Right atrium auricular region (tissue), 2 donors: ENCODE results near the gene ADSL. TPM values are rescaled to one million over a fixed set of nuclear protein-coding genes. Genes with fewer than 3 reads are reported as not detected.
A peak's percentile ranks its signal among the peaks of the same experiment; 100 is the strongest.

ENCODE experiments used
- DNase-seq: peaks from one replicate; pipeline ENCODE4 v3.0.0-alpha.2; 2019; ENCODE audit warnings: low spot score
- H3K27ac ChIP-seq, 2 donors: fragments of 200-600 bp; sonication (generic); 1 replicate in 1 of 2; 2 replicates in 1 of 2; pipeline ENCODE4 v1.5.1; 2016 to 2019
- H3K27me3 ChIP-seq, 2 donors: fragments of 200-600 bp; sonication (generic); one replicate each; pipeline versions ENCODE4 v1.5.1 to v1.6.0; 2017 to 2019
- H3K36me3 ChIP-seq: fragments of 200-600 bp; sonication (generic); one replicate; pipeline ENCODE4 v1.5.1; 2016
- H3K4me1 ChIP-seq, 2 donors: fragments of 200-600 bp; sonication (generic); one replicate each; pipeline versions ENCODE4 v1.5.1 to v1.6.0; 2017 to 2019
- H3K4me3 ChIP-seq, 2 donors: fragments of 200-600 bp; sonication (generic); 1 replicate in 1 of 2; 2 replicates in 1 of 2; pipeline ENCODE4 v1.5.1; 2017 to 2019; ENCODE audit warnings: mild to moderate bottlenecking in 1 of 2, moderate library complexity in 1 of 2
- H3K9me3 ChIP-seq, 2 donors: fragments of 200-600 bp; sonication (generic); one replicate each; pipeline ENCODE4 v1.5.1; 2019
- total RNA-seq, 2 donors: library from RNA; depleted of rRNA; stranded (reverse); fragments of >200 nt; gene quantifications; one replicate each; pipeline ENCODE4 v1.1.0, GENCODE V29; 2016
- TF ChIP-seq, protein P1 (sequence below), 2 donors: fragments of 200-600 bp; sonication (generic); IDR thresholded peaks; one replicate each; pipeline ENCODE4 v1.5.1; 2019; ENCODE audit warnings: antibody characterized with exemption in 2 of 2

The ADSL gene
- total RNA-seq, 2 donors from 2014 or later: 41.8 to 69.9 TPM

GRCh38 chr22:40335358-40335757 lies 10.9 kb upstream of the ADSL start:
- TF ChIP-seq, protein P1, sequence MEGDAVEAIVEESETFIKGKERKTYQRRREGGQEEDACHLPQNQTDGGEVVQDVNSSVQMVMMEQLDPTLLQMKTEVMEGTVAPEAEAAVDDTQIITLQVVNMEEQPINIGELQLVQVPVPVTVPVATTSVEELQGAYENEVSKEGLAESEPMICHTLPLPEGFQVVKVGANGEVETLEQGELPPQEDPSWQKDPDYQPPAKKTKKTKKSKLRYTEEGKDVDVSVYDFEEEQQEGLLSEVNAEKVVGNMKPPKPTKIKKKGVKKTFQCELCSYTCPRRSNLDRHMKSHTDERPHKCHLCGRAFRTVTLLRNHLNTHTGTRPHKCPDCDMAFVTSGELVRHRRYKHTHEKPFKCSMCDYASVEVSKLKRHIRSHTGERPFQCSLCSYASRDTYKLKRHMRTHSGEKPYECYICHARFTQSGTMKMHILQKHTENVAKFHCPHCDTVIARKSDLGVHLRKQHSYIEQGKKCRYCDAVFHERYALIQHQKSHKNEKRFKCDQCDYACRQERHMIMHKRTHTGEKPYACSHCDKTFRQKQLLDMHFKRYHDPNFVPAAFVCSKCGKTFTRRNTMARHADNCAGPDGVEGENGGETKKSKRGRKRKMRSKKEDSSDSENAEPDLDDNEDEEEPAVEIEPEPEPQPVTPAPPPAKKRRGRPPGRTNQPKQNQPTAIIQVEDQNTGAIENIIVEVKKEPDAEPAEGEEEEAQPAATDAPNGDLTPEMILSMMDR (IDR thresholded peaks at IDR 0.05): no peak
- Histone ChIP-seq H3K27me3 (no peaks in the 10 kb centered on the region), H3K36me3 (peaks cover 7% of the 10 kb centered on the region), H3K4me1 (no peaks in the 10 kb centered on the region), H3K9me3 (no peaks in the 10 kb centered on the region), H3K27ac (no peak overlapping the region), H3K4me3 (no peak overlapping the region)
- DNase-seq: no peak

DNA sequence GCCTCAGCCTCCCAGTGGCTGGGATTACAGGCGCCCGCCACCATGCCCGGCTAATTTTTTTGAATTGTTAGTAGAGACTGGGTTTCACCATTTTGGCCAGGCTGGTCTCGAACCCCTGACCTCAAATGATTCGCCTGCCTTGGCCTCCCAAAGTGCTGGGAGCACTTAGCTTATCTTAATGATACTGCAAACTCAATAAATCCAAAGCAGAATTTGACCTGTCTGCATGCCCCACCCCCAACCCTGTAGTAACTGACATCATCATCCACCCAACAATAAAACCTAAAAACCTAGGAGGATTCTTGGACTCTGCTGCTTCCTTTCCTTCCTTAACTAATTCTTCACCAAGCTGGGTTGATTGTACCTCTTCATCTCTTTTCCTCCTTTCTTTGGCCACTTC lies 6.3 kb upstream of the ADSL start:
- H3K4me1 ChIP-seq: no peaks in the 10 kb centered on the region
- DNase-seq: no peak
- H3K27me3 ChIP-seq: no peaks in the 10 kb centered on the region
- no peaks in the 10 kb centered on the region for H3K36me3 ChIP-seq
- no peaks in the 10 kb centered on the region for H3K9me3 ChIP-seq
- H3K27ac ChIP-seq: no peak overlapping the region
- TF ChIP-seq, protein P1 (IDR thresholded peaks at IDR 0.05): no peak
- no peak overlapping the region for H3K4me3 ChIP-seq

DNA sequence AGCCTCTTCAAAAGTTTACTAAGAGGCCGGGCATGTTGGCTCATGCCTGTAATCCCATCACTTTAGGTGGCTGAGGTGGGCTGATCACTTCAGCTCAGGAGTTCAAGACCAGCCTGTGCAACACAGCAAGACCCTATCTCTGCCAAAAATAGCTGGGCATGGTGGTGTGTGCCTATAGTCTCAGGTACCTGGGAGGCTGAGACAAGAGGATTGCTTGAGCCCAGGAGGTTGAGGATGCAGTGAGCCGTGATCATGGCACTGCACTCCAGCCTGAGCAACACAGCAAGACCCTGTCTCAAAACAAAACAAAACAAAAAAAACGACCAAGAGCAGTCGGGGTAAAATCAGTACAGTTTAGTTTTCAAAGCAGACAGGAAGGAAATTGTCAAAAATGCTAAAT lies 4.7 kb upstream of the ADSL start:
- no peaks in the 10 kb centered on the region for H3K36me3 ChIP-seq
- TF ChIP-seq, protein P1 (IDR thresholded peaks at IDR 0.05): no peak
- DNase-seq: no peak
- no peaks in the 10 kb centered on the region for H3K27me3 ChIP-seq
- H3K4me3 ChIP-seq: no peak overlapping the region
- H3K9me3 ChIP-seq: no peaks in the 10 kb centered on the region
- H3K4me1 ChIP-seq: peaks cover 0 to 8% of the 10 kb centered on the region in 2 donors
- no peak overlapping the region for H3K27ac ChIP-seq

DNA sequence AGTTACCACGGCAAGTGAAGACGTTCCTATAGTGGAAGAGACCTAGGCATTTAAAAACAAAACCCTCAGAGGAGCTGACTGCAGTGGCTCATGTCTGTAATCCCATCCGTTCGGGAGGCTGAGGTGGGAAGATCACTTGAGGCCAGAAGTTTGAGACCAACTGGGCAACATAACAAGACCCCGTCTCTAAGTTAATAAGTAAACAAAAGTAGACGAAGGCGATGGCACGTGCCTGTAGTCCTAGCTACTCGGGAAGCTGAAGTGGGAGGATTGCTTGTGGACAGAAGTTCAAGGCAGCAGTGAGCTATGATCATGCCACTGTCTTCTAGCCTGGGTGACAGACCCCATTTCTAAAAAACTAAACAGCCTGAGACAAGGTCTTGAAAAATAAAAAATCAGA lies 3.8 kb upstream of the ADSL start:
- no peak for DNase-seq
- H3K4me1 ChIP-seq: peaks cover 0 to 16% of the 10 kb centered on the region in 2 donors
- TF ChIP-seq, protein P1 (IDR thresholded peaks at IDR 0.05): no peak
- no peaks in the 10 kb centered on the region for H3K9me3 ChIP-seq
- no peak overlapping the region for H3K27ac ChIP-seq
- H3K4me3 ChIP-seq: no peak overlapping the region
- H3K27me3 ChIP-seq: no peaks in the 10 kb centered on the region
- H3K36me3 ChIP-seq: peaks cover under 1% of the 10 kb centered on the region

DNA sequence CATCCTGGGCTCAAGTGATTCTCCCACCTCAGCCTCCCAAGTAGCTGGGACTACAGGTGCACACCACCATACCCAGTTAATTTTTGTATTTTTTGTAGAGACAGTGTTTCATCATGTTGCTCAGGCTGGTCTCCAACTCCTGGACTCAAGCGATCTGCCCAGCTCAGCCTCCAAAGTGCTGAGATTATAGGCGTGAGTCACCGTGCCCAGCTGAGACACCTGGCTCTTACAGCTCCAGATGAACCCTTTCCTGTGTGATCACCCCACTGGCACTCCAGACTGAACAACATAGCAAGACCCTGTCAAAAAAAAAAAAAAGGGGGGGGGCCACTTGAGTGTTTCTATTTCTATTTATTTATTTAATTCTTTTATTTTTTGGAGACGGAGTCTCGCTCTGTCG lies 1.0 kb upstream of the ADSL start:
- Histone ChIP-seq H3K27ac (no peak overlapping the region), H3K4me1 (peaks cover 0 to 25% of the 10 kb centered on the region in 2 donors)

GRCh38 chr22:40345815-40346184 lies 500 bp upstream of the ADSL start:
- no peak for DNase-seq
- no peaks in the 10 kb centered on the region for H3K27me3 ChIP-seq
- peaks cover 0 to 25% of the 10 kb centered on the region in 2 donors for H3K4me1 ChIP-seq
- H3K36me3 ChIP-seq: peaks cover 16% of the 10 kb centered on the region
- H3K9me3 ChIP-seq: no peaks in the 10 kb centered on the region
- H3K27ac ChIP-seq: peak overlapping the region; percentile 88 to 92
- TF ChIP-seq, protein P1 (IDR thresholded peaks at IDR 0.05): no peak
- peak overlapping the region; percentile 70 to 72 for H3K4me3 ChIP-seq

More for the DNA sequence above, 1.0 kb upstream of the ADSL start:
- DNase-seq: no peak
- no peaks in the 10 kb centered on the region for H3K27me3 ChIP-seq
- TF ChIP-seq, protein P1 (IDR thresholded peaks at IDR 0.05): no peak
- H3K36me3 ChIP-seq: peaks cover 11% of the 10 kb centered on the region
- peak overlapping the region; percentile 70 to 72 for H3K4me3 ChIP-seq
- no peaks in the 10 kb centered on the region for H3K9me3 ChIP-seq
